GM12864 (cell line): ENCODE results near the gene OTUD3.
"Not testable (repeated sequence)": the region's sequence is repeated elsewhere in the genome, so short reads cannot be mapped to it uniquely, and the experiment has no call there.

ENCODE experiments used
- DNase-seq: peaks from one replicate; pipeline ENCODE4 v3.0.0-alpha.2; 2011; ENCODE audit warnings: low read depth
- H3K4me3 ChIP-seq: 2 replicates; pipeline ENCODE4 v1.5.1; 2011; ENCODE audit warnings: mild to moderate bottlenecking, low read depth, low read length, control low read depth
- CTCF ChIP-seq: IDR thresholded peaks from 2 replicates; pipeline ENCODE4 v1.5.1; 2011; ENCODE audit warnings: low read depth, mild to moderate bottlenecking, moderate library complexity, low read length, control low read depth, inconsistent platforms; ENCODE audit errors: missing control alignments

Gene OTUD3

GRCh38 chr1:19923137-19923952, 41.1 kb downstream of the OTUD3 start, which contains the start of gene PLA2G2E:
TSS of gene PLA2G2E (minus strand) at chr1:19923617. CDS start at chr1:19923559, 58 bp downstream.
- TF ChIP-seq CTCF: no peak
- no peak within 1 kb of the TSS for H3K4me3 ChIP-seq
- DNase-seq: no peak

- DNase-seq: no peak
- TF ChIP-seq CTCF: no peak
- H3K4me3 ChIP-seq: no peak overlapping the region
These were observed 41.8 kb downstream of the OTUD3 start for GRCh38 chr1:19923953-19924346.

- no peak overlapping the region for H3K4me3 ChIP-seq
- DNase-seq: no peak
- no peak for TF ChIP-seq CTCF
These were observed 43.3 kb downstream of the OTUD3 start for GRCh38 chr1:19925342-19926070.

GRCh38 chr1:19926296-19927129, 44.3 kb downstream of the OTUD3 start:
- DNase-seq: no peak
- TF ChIP-seq CTCF: no peak
- no peak overlapping the region for H3K4me3 ChIP-seq

- H3K4me3 ChIP-seq, DNase-seq: not testable (repeated sequence)
These were observed 44.9 kb downstream of the OTUD3 start for GRCh38 chr1:19927130-19927421.

GRCh38 chr1:19932866-19933265, 50.7 kb downstream of the OTUD3 start:
- no peak for TF ChIP-seq CTCF
- no peak overlapping the region for H3K4me3 ChIP-seq
- no peak for DNase-seq

GRCh38 chr1:19934336-19934735, 52.1 kb downstream of the OTUD3 start:
- DNase-seq: no peak
- TF ChIP-seq CTCF: no peak
- no peak overlapping the region for H3K4me3 ChIP-seq
